ENCODE results near the gene ACR. TPM values are rescaled to one million over a fixed set of nuclear protein-coding genes. Genes with fewer than 3 reads are reported as not detected.

ACR gene
- total and polyA plus RNA-seq, 2 experiments from 2014 or later = not detected

DNA sequence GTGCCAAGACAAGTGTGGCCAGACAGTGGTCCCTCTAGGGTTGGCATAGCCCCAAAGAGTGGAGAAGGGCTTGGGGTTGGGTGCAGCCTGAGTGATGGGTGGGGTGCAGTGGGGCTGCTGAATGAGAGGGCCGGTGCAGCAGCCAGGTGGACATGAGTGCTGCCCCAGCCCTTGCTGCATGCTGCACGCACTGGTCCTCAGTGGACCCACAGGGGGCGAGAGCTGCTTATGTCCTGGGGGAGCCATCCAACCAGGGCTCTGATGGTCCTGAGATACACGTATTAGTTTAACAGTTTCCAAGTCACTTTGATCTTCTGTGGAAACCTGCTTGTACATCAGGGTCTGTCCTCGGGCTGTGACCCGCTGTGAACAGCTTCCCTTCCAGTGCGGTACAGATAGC is 23.9 kb upstream of the ACR start:
- Histone ChIP-seq H3K27ac (ENCODE audit: low read depth) (no peak overlapping the region), H4K20me1 (replicated peaks; ENCODE audit: insufficient read depth) (no peaks in the 10 kb centered on the region), H3K27me3 (ENCODE audit: insufficient read depth) (peaks cover 14% of the 10 kb centered on the region), H3K36me3 (ENCODE audit: insufficient read depth) (no peaks in the 10 kb centered on the region), H3F3A (replicated peaks; ENCODE audit: low read depth) (no peaks in the 10 kb centered on the region), H3K79me2 (replicated peaks; ENCODE audit: insufficient read depth) (no peaks in the 10 kb centered on the region), H3K9me2 (ENCODE audit: insufficient read depth) (no peaks in the 10 kb centered on the region), H3K4me2 (no peak overlapping the region), H3K4me1 (ENCODE audit: insufficient read depth) (no peaks in the 10 kb centered on the region), H3K4me3 (no peak overlapping the region), H2AFZ (no peak overlapping the region)
- H3K4me1 Mint-ChIP-seq = no peaks in the 10 kb centered on the region
- ATAC-seq = no peak
- TF ChIP-seq EZH2phosphoT487 (IDR thresholded peaks at IDR 0.05; ENCODE audit: unreplicated experiment) = no peak
- TF ChIP-seq, protein P1, sequence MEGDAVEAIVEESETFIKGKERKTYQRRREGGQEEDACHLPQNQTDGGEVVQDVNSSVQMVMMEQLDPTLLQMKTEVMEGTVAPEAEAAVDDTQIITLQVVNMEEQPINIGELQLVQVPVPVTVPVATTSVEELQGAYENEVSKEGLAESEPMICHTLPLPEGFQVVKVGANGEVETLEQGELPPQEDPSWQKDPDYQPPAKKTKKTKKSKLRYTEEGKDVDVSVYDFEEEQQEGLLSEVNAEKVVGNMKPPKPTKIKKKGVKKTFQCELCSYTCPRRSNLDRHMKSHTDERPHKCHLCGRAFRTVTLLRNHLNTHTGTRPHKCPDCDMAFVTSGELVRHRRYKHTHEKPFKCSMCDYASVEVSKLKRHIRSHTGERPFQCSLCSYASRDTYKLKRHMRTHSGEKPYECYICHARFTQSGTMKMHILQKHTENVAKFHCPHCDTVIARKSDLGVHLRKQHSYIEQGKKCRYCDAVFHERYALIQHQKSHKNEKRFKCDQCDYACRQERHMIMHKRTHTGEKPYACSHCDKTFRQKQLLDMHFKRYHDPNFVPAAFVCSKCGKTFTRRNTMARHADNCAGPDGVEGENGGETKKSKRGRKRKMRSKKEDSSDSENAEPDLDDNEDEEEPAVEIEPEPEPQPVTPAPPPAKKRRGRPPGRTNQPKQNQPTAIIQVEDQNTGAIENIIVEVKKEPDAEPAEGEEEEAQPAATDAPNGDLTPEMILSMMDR (conservative IDR thresholded peaks at IDR 0.05; ENCODE audit: low read depth in 2 of 2) = peak in 1 of 2 experiments; percentile 24; a peak in 1 of 4 replicates
- no peaks in the 10 kb centered on the region; the same call in 2 of the 3 replicates for H3K36me3 Mint-ChIP-seq (ENCODE audit: low read depth)
- DNase-seq (ENCODE audit: low spot score) = no peak
- no peak overlapping the region for H3K27ac Mint-ChIP-seq
- no peaks in the 10 kb centered on the region for H3K9me3 Mint-ChIP-seq
- peaks cover 28% of the 10 kb centered on the region for H3K27me3 Mint-ChIP-seq (ENCODE audit: insufficient read depth, low read depth, poor library complexity)
- H3K4me3 Mint-ChIP-seq = no peak overlapping the region

GRCh38 chr22:50714631-50715179 is 23.3 kb upstream of the ACR start:
- H4K20me1 ChIP-seq (replicated peaks; ENCODE audit: insufficient read depth) = no peaks in the 10 kb centered on the region
- no peak overlapping the region for H2AFZ ChIP-seq
- no peaks in the 10 kb centered on the region for H3K9me3 Mint-ChIP-seq
- H3K27me3 ChIP-seq (ENCODE audit: insufficient read depth) = peaks cover 19% of the 10 kb centered on the region
- no peaks in the 10 kb centered on the region for H3K79me2 ChIP-seq (replicated peaks; ENCODE audit: insufficient read depth)
- no peak overlapping the region for H3K27ac ChIP-seq (ENCODE audit: low read depth)
- H3K4me1 ChIP-seq (ENCODE audit: insufficient read depth) = no peaks in the 10 kb centered on the region
- no peak overlapping the region for H3K4me3 ChIP-seq
- no peaks in the 10 kb centered on the region for H3K36me3 Mint-ChIP-seq (ENCODE audit: low read depth)
- H3K27ac Mint-ChIP-seq = no peak overlapping the region
- no peaks in the 10 kb centered on the region for H3K36me3 ChIP-seq (ENCODE audit: insufficient read depth)
- H3F3A ChIP-seq (replicated peaks; ENCODE audit: low read depth) = no peaks in the 10 kb centered on the region
- H3K4me1 Mint-ChIP-seq = no peaks in the 10 kb centered on the region
- no peak overlapping the region for H3K4me3 Mint-ChIP-seq
- no peaks in the 10 kb centered on the region for H3K9me2 ChIP-seq (ENCODE audit: insufficient read depth)
- H3K4me2 ChIP-seq = no peak overlapping the region
- ATAC-seq = no peak
- no peak for DNase-seq (ENCODE audit: low spot score)
- H3K27me3 Mint-ChIP-seq (ENCODE audit: insufficient read depth, low read depth, poor library complexity) = peaks cover 34% of the 10 kb centered on the region
- TF ChIP-seq EZH2phosphoT487 (IDR thresholded peaks at IDR 0.05; ENCODE audit: unreplicated experiment) (no peak), ZNF331 (CRISPR knock-in tag; IDR thresholded peaks at IDR 0.05; ENCODE audit: low read depth) (no peak), ZNF114 (CRISPR knock-in tag; IDR thresholded peaks at IDR 0.05) (no peak), CREB1 (CRISPR knock-in tag; IDR thresholded peaks at IDR 0.05; ENCODE audit: low read depth) (no peak), POLR2AphosphoS5 (IDR thresholded peaks at IDR 0.05; ENCODE audit: low read depth) (no peak), EZH2 (IDR thresholded peaks at IDR 0.05; ENCODE audit: low read depth, unreplicated experiment) (no peak), STAT1 (IDR thresholded peaks at IDR 0.05; ENCODE audit: unreplicated experiment) (no peak)
- TF ChIP-seq, protein P2, sequence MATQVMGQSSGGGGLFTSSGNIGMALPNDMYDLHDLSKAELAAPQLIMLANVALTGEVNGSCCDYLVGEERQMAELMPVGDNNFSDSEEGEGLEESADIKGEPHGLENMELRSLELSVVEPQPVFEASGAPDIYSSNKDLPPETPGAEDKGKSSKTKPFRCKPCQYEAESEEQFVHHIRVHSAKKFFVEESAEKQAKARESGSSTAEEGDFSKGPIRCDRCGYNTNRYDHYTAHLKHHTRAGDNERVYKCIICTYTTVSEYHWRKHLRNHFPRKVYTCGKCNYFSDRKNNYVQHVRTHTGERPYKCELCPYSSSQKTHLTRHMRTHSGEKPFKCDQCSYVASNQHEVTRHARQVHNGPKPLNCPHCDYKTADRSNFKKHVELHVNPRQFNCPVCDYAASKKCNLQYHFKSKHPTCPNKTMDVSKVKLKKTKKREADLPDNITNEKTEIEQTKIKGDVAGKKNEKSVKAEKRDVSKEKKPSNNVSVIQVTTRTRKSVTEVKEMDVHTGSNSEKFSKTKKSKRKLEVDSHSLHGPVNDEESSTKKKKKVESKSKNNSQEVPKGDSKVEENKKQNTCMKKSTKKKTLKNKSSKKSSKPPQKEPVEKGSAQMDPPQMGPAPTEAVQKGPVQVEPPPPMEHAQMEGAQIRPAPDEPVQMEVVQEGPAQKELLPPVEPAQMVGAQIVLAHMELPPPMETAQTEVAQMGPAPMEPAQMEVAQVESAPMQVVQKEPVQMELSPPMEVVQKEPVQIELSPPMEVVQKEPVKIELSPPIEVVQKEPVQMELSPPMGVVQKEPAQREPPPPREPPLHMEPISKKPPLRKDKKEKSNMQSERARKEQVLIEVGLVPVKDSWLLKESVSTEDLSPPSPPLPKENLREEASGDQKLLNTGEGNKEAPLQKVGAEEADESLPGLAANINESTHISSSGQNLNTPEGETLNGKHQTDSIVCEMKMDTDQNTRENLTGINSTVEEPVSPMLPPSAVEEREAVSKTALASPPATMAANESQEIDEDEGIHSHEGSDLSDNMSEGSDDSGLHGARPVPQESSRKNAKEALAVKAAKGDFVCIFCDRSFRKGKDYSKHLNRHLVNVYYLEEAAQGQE (IDR thresholded peaks at IDR 0.05; ENCODE audit: unreplicated experiment) = no peak
- TF ChIP-seq, protein P3, sequence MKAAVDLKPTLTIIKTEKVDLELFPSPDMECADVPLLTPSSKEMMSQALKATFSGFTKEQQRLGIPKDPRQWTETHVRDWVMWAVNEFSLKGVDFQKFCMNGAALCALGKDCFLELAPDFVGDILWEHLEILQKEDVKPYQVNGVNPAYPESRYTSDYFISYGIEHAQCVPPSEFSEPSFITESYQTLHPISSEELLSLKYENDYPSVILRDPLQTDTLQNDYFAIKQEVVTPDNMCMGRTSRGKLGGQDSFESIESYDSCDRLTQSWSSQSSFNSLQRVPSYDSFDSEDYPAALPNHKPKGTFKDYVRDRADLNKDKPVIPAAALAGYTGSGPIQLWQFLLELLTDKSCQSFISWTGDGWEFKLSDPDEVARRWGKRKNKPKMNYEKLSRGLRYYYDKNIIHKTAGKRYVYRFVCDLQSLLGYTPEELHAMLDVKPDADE (IDR thresholded peaks at IDR 0.05) = no peak
